NCI-H1417 treated with DMSO at 0.1 percent for 48 hours (cell line): ENCODE results near the gene CCDC93.
"Not testable (repeated sequence)": the region's sequence is repeated elsewhere in the genome, so short reads cannot be mapped to it uniquely, and the experiment has no call there.

Source experiments
- DNase-seq: peaks from one replicate; lab custom pipeline; 2025; lab: John Stamatoyannopoulos, UW

The CCDC93 gene

DNA sequence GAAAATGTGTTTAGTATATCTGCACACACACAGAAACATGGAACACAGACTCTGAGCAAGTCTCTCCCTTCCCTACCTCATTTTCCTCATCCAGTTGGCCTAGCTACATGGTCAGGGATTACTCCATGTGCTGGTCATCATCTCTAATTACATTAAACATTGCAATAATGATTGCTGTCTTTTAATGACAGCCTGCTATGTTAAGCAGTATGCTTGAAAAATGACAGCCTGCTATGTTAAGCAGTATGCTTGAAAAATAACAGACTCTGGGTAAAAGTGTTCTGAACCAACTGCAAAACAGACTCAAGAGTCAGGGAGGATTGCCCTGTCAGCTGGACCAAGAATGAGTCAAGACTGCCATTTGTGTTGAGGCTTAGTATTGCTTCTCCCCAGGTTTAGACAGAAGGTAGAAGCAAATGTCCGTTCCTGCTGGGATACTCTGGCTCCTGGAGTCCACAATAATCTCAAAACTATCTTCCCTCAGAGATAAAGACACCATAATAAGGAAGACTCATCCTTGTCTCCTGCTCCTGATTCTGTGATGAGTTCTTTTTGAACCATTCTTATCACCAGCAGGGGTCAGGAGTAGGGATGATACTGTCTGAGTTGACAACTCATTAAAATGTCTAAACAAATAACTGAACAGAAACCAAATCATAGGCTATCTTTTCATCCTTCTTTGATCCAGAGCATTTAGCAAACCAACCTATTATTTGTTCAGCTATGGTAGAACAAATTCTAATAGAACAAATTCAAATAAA lies 57.7 kb downstream of the CCDC93 start:
- DNase-seq, result no peak

DNA sequence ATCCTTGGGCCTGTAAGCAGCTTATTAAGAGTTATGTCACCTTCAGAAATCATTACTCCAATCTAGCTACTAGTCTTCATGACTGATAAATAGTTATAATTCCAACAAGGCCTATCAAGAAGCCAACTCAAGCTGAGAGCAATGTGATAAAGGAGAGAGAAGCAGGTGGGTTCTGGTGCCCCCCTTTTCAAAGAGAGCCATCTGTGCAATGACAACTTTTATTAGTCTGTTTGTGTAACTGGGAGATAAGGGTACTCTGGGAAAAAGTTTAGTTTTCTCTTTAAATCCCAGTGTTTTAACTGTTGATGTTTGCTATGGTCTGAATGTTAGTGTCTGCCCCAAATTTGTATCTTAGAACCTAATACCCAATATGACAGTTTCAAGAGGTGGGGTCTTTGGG lies 60.6 kb downstream of the CCDC93 start:
- DNase-seq, result no peak

DNA sequence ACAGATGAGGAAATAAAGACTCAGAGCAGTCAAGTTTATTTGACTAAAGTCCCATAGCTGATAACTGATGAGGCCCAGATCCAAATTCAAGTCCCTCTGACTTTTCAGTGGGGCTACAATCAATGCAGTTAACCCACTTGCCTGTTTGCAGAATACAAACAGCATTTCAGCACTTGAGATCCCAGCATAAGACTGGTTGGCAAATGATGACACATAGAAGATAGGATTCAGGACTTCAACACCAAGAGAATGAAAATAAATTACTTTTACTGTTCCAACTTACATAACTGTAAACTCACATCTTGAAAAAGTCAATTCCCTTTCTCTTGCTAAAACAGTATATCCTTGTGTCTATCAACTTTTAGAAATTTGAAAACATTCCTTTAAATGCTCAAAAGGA lies 61.2 kb downstream of the CCDC93 start:
- no peak for DNase-seq

DNA sequence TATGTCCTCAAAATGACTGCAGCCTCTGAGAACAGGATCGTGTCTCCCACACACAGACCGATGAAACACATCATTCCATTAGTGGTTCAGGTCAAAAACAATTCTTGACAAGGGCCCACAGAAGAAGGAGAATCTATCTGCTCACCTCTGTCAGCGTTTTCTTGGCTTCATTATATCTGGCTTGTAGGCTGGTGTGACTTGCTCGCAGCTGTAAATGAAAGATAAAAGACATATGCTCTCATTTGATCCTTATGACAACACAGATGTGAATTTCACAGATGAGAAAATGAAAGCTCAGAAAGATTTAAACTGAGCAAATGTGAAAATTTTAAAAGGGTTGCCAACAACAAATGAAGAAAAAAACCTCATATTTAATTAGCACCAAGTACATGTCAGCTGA lies 61.6 kb downstream of the CCDC93 start:
- no peak for DNase-seq

DNA sequence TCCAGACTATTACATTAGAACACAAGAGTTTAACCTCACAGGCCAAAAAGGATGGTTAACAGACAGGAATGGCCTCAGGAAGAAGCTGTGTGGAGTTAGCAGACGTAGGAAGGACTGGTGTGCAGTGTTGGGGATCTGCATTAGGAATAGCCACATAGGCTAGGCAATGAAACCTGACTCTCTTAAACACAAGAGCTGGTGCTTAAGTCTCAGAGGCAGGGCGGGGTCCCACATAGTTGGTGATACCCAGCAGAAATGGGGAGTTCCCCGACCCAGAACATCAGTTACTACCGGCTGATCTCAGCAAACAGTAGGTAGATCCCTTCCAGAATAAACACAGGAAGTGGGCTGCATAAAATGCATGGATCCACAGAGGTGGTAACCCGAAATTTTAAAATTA lies 64.1 kb downstream of the CCDC93 start:
- no peak for DNase-seq

DNA sequence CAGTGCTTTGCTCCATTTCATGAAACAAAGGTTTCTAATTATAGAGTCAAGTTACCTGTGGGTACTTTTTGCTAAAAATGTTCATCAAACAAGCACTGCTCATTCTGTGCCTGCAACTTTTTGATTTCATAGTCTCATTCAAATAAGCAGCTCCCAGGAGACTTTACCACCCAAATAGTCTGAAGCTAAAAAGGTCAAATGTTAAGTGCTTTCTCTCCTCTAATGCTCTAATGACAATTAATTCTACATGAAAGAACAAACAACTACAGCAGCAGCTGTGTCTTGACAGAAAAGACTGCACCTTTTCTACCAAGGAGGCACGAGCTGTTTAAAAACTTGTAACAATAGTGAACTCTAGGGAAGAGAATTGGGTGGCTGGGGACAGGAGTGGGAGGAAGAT lies 65.3 kb downstream of the CCDC93 start:
- peak; percentile 48 for DNase-seq

DNA sequence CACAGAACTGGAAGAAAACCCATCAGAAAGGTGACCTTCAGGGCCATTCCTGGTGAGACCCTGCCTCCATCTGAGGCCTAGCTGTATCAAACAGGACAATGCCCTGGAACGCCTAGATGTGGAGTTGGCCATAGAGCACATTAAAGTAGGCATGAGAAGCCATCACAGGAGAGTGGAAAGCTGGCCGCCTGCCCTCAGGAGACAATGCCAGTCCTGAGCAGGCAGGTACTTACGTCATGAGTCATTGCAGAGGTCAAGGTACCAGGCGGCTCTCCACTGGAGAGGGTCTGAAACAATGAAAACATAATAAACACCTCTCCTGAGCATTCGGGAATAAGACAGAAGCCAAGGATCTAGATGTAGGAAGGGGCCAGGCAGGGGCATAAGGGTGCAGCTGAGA lies 68.6 kb downstream of the CCDC93 start:
- DNase-seq, result no peak

DNA sequence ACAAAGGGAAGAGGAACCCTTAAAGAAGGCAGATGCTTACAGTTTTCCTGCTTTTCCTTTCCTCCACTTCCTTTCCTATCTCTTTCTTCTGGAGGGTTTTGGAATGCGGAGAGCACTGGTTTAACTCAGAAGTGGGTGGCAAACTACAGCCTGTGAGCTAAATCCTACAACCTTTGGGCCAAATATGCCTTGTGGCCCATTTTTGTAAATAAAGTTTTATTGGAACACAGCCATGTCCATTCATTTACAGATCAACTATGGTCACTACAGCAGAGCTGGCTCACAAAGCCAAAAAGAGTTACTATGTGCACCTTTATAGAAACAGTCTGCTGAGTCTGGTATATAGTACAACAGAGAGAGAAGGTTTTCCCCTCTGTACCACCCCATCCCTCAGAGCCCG lies 69.1 kb downstream of the CCDC93 start:
- DNase-seq, result no peak

DNA sequence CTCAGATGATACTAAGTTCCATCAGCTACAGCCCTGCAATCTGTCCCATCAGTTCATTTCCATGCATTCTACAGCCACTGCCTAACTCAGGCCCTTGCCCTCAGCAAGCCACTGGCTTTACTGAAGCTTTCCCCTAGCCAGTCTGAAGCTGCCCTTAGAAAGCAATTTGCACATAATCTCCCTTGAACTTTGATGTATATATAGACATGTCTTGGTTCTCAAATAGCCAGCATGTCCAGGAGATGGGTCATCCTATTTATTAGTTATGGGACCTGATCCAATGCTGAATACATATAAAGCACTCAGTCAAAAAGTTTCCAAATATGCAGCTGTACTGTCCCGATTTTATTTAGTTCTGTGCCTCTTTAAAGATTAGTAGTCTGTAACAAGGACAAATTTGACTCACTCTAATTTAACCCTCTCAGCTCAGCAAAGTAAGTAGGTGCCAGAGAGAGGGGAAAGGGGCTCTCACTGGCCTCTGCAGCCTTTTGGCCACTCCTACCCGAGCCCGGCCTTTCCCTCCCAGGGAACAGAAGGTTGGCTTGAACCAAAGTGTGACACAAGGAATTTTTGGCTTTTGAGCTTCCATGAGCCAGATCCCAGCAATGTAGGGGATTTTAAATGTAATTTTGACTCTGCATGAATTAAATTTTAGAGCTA lies 70.7 kb downstream of the CCDC93 start:
- DNase-seq, result no peak

DNA sequence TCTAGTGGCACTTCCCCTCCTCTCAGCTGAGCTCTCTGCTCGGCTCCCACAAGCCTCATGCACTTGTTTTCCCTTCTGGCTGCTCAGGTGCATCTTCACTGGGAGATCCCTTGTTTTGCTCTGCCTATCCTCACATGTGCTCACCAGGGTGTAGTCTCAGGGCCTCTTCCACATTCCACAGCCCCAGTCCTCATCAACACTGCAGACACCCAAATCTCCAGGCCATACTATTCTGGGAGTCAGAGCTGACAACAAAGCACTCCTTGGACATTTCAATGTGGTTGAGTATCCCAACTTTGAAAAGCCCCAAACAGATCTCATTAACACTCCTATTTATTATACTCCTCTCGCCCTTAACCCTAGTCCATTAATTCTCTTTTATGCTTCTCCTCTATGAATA lies 71.3 kb downstream of the CCDC93 start:
- DNase-seq, result no peak

DNA sequence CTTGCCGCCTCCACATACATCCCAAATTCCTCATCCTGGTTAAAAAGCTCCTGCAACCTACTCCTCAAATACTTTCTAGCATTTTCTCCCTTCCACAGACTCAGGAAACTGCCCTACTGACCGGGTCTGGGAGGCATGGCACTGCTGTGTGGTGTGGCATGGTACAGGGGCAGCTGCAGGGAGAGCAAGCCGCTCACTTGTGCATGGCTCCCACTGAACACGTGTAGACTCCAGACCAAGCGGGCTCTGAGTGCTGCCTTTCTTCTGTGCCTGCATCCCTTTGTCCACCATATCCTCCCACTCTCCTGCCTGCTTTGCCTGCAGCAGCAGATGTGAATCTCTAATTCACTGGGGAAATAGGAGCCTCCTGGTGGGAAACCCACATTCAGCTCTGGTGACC lies 72.2 kb downstream of the CCDC93 start:
- no peak for DNase-seq

DNA sequence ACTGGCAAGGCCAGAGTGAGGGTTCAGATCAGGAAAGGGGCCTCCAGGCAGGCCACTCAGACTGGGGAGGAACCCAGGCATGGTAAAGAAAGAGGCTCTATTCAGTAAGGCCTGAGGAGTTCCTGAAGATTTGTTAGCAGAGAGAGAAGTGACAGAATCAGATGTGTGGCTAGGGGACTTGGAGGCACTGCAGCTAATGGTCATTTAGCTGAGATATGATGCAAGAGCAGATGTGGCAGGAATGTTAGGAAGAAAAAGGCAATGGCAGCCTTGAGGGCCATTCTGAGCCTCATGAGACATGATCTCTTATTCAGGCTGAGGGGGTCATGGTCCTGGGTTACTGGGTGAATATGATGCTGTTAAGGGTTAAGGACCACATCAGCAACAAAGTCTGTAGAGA lies 73.4 kb downstream of the CCDC93 start:
- DNase-seq, result no peak

DNA sequence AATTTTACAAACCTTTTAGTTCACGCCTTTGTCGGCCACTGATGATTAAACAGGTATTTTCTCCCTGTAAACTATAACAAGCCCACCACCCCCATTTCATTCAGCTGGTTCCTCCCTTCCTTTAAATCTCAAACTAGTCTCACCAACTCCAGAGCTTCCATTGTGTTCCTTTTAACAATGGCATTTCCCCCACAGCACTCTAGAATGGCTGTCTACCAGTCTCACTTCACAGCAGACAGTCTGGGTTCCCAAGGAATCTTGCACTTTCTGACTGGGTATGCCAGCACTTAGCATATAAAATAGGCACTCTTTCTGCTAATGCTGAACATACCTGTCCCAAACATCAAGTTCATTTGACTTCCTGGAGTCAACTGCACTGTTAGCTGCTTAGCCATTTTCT lies 75.3 kb downstream of the CCDC93 start:
- no peak for DNase-seq

DNA sequence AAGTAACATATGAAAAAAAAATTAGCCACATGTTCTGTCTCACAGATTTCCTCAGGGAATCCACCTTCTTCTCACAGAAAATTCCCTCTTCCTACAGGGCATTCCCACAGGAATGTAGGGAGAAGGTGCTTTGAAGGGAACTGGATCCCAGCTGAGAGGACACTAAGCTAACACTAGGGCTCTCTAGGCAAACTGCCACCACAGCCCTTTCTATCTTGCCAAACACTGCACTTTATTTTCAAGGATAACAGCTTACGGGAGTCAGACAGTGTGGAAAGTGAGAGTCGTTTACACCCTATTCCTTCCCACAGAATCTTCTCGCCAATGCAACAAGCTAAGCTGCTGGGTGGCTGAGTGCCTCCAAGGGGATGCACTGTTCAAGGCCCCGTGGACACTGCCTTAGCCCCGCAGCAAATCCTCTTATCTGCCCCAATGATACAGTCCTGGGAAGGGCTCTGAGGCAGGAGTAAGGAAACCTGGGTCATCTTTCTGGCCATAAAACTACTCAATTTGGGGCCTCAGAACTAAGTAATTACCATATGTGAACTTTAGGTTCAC lies 76.9 kb downstream of the CCDC93 start:
- DNase-seq, result no peak

DNA sequence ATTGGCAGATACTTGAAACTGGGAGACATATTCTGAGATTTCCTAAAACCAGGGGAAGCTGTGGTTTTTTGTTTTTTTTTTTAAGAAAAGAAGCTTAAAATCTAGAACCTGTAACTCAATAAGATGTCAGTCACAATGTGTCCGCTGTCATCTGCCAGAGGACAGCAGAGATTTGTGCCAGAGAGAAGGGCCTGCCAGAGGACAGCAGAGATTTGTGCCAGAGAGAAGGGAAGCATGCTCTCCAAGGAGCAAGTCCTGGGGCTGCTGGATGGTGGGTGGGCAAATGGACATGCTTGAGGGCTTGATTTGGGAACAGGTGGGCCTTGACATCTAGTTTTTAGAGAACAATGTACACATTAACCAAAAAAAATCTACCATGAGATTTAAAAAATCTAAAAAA lies 77.9 kb downstream of the CCDC93 start:
- DNase-seq, result no peak

DNA sequence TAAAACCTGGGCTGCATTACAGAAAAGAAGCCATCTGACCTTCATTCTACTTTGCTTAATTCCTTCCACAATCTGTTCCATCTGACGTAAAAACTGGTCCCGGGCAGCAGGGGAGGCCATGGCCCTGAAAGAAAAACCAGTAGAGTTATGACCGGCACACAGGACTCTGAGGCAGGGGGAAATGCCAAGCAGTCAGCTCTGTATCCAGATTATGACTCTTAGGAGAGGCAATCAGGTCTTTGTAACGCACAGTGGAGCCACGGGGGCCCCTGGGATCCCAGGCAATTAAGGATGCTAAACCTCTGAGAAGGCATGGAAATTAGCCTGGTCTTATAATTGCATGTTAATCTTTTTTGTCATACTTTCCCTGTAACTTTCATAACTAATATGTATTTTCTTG lies 78.4 kb downstream of the CCDC93 start:
- DNase-seq, result no peak

DNA sequence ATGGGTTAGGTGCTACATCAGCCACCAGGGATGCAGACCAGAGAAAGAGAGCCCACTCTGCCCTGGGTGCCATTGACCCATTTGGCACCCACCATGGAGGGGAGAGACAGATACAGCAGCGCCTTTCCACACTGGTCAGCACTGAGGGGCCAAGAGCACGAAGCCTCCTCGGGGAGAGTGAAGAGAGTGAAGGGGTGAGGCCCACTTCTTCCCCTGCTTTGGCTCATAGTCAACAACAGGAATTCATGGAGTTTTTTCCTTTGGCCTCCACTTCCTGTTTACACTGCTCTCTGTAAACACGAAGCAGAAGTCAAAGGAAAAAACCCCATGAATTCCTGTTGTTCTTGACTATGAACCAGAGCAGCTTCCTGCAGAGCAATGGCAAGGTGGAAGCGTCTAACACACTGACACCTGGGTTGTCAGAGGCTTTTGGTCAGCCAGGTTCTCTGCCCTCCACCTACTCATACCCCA lies 80.0 kb downstream of the CCDC93 start:
- no peak for DNase-seq

DNA sequence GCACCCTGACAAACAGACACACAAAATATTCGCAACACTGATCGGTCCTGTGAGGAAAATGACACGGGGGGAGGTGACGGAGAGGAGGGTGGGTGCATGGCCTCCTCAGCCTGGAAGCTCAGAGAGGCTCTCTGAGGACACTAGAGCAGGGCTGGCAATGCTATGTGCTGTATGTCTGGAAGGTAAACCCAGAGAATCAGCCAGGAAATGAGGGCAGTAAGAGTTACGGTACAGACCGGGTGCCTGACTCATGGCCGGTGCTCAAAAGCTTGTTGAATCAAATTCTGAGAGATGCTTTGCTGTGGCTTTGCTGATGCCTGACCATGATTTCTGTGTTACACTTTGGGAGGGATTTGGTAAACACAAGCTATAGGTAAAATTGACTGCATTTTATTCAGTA lies 81.9 kb downstream of the CCDC93 start:
- DNase-seq, result no peak

DNA sequence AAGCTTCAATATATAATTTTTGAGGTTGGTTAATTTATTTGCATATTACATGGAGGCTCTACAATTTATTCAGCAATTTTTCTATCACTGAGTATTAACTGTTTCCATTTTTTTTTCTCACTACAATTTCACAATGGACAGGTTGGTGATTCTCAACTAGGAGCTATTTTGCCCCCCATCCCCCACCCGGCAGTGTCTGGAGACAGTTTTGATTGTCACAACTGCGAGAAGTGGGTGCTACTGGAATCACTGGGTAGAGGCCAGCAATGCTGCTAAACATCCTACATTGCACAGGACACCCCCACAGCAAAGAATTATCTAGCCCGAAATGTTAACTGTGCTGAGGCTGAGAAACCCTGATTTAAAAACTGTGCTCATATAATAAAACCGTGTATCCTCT lies 82.6 kb downstream of the CCDC93 start:
- DNase-seq, result no peak

DNA sequence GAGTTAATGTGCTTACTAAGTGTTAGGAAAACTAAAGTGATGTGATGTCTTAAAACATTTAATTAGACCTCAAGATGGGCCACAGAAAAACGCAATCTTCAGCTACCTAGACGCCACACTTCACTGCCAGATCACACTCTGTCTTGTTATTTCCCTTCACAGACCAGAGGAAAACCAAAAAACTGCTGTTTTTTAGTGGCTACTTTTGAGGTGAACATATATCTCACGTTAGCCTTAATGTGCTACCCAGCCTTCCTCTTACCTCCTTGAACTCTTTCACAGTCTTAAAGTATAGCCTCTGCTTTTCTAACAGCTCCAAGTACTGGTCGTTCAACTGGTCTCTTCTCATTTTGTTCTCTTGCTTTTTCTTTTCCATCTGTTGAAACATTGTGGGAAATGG lies 83.1 kb downstream of the CCDC93 start:
- no peak for DNase-seq

DNA sequence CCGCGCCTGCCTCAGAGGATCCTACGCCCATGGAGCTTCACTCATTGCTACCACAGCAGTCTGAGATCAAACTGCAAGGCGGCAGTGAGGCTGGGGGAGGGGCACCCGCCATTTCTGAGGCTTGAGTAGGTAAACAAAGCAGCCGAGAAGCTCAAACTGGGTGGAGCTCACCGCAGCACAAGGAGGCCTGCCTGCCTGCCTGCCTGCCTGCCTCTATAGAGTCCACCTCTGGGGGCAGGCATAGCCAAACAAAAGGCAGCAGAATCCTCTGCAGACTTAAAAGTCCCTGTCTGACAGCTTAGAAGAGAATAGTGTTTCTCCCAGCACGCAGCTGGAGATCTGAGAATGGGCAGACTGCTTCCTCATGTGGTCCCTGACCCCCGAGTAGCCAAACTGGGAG lies 90.4 kb downstream of the CCDC93 start:
- DNase-seq, result not testable (repeated sequence)

DNA sequence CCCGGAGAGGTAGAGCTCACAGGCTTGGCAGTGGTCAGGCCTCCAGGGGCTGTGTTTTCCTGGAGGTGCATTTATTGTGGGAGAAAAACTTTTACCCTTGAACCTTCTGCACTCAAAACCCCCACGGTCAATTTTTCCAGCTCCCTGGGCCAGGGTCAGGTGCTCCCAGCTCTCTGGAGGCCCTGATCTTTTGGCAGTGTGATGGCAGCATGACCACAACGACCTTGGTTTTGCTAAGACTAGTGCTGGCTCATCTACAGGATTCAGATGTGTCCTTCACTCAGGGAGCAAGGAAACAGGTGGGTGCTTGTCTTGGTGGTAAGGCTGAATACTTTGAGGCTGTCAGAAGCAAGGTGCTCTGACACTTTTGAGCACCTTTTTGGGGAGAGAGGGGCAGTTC lies 92.3 kb downstream of the CCDC93 start:
- DNase-seq, result no peak

DNA sequence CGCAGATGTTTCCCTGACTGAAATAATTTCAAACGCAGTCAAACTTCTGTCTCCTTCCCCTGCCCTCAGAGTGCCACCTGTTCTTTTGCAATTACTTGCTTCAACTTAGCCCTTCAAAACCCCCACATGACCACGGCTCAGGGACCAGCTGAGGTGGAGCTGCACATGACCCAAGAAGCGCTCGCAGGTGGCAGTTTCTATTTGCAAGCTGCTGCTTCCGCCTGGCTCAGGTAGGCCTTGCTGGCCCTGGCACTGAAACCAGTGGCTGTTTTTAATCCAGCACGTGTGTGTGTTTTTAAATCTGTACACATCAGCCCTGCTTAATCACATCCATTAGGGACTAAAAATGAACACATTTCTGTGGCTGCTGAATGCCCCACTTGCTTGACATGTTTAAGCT lies 95.3 kb downstream of the CCDC93 start:
- DNase-seq, result no peak
